Measurements from ENCODE around the gene AGBL2.

DNA sequence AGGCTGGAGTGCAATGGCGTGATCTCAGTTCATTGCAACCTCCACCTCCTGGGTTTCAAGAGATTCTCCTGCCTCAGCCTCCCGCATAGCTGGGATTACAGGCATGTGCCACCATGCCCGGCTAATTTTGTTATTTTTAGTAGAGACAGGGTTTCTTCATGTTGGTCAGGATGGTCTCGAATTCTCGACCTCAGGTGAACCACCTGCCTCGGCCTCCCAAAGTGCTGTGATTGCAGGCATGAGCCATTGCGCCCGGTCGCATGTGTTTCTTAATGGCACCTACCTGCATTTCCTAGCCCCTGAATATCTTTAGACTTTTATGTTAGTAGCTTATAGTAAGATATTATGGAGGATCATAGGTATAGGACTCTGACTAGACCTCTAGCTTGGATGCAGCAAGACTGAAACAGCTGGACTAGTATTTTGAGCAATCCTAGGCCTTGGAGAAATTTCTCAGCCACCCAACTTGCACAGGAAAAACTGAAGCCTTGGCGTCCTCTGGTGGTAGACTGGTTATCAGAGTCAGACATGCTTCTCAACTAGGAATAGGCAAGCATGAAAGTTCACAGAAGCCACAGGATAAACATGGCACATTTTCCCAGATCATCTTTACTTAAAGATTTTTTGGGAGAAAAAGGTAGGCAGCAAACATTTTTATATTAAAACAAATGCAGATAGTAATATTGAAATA lies 98.3 kb downstream of the AGBL2 start:
- TF ChIP-seq, protein P1, sequence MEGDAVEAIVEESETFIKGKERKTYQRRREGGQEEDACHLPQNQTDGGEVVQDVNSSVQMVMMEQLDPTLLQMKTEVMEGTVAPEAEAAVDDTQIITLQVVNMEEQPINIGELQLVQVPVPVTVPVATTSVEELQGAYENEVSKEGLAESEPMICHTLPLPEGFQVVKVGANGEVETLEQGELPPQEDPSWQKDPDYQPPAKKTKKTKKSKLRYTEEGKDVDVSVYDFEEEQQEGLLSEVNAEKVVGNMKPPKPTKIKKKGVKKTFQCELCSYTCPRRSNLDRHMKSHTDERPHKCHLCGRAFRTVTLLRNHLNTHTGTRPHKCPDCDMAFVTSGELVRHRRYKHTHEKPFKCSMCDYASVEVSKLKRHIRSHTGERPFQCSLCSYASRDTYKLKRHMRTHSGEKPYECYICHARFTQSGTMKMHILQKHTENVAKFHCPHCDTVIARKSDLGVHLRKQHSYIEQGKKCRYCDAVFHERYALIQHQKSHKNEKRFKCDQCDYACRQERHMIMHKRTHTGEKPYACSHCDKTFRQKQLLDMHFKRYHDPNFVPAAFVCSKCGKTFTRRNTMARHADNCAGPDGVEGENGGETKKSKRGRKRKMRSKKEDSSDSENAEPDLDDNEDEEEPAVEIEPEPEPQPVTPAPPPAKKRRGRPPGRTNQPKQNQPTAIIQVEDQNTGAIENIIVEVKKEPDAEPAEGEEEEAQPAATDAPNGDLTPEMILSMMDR (IDR thresholded peaks at IDR 0.05; ENCODE audit: poor library complexity, severe bottlenecking) = peak; percentile 74
- TF ChIP-seq POLR2AphosphoS5 (IDR thresholded peaks at IDR 0.05) (no peak), RAD21 (conservative IDR thresholded peaks at IDR 0.05) (peak; percentile 81), EZH2 (IDR thresholded peaks at IDR 0.05; ENCODE audit: borderline replicate concordance, insufficient read depth, low read length, poor library complexity, severe bottlenecking) (no peak), EP300 (conservative IDR thresholded peaks at IDR 0.05; ENCODE audit: poor library complexity, severe bottlenecking) (no peak)
